Measurements from ENCODE around the gene PRKACA.
A peak's percentile ranks its signal among the peaks of the same experiment; 100 is the strongest.
"Not testable (repeated sequence)": the region's sequence is repeated elsewhere in the genome, so short reads cannot be mapped to it uniquely, and the experiment has no call there.

The PRKACA gene

DNA sequence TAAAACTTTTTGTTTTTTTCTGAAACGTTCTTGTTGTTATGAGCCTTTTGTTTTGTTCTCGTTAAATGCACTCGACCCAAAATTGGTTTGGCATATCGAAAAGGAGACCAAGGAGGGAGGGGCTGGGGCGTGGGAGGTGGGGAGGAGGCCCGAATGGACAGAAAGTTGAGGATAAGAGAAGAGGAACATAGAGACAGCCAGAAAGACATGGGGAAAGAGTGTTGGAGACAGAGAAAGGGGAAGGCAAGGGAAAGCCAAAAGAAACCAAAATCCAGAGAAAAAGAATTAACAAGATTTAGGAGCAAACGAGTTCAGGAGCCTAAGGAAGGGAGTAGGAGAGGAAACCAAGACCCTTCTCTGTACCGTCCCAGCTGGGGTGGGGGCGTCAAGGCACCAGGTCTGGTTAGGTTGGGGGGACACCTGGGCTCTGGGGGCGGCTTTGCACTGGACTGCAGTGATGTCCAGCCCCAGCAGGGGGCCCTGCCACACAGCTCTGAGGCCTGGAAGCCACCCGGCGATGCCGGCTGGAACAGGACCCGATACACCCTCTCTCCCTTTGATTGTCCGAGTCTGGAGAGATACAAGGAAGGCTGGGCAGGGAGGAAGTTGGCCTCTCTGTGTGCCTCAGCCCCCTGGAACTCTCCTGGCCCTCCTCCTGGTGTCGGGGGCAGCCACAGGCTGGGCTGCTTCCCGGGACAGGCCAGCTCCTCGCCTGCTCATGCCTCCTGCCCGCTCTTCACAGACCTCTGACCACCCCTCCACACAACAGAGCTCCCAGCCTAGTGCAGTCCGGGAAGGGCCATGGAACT, 30.4 kb upstream of the PRKACA start:
- DNase-seq = peak; percentile 85

DNA sequence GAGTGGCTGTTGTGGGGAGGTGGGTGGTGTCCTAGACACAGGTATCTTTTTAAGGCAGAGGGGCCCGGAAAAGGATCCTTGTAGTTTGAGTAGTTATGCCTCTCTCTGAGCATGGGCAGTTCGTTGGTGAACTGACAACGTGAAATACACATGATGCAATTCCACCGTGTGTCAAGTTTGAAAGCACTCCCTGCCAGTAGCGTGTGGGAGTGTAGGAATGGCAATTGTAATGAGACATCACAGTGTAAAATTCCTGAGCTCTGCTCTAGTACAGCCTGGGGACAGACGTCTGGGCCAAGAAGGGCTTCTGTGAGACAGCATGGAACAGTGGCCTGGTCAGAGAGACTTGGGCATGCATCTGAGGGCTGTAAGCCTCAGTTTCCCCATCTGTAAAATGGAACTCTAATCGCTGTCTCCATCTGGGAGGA, 29.2 kb upstream of the PRKACA start:
- no peak for DNase-seq

DNA sequence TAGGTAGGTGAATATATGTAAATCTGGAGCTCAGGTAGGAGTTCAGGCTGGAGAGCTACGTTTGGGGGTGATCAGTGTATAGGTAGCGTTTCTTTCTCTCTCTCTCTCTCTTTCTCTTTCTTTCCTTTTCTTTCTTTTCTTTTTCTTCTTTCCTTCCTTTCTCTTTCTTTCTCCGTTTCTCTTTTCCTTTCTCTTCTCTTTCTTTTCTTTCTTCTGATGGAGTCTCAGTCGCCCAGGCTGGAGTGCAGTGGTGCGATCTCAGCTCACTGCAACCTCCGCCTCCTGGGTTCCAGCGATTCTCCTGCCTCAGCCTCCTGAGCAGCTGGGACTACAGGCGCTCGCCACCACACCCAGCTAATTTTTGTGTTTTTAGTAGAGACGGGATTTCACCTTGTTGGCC, 28.6 kb upstream of the PRKACA start:
- not testable (repeated sequence) for DNase-seq

DNA sequence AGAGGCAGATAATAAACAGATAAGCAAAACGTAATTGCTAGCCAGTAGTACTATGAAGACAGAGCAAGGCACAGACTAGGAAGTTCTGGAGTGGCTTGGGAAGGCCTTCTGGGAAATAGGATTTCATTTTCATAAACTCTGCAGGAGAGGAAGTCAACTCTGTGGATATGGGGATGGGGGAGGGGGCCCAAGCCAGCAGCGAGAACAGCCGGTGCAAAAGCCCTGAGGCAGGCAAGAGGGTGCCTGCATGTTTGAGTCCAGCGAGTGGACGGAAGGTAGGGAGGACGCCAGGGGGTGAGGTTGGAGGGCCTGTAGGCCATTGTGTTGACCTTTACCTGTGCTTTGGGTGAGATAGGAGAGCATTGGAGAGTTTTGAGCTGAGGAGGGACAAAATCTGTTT, 27.8 kb upstream of the PRKACA start:
- DNase-seq = no peak

DNA sequence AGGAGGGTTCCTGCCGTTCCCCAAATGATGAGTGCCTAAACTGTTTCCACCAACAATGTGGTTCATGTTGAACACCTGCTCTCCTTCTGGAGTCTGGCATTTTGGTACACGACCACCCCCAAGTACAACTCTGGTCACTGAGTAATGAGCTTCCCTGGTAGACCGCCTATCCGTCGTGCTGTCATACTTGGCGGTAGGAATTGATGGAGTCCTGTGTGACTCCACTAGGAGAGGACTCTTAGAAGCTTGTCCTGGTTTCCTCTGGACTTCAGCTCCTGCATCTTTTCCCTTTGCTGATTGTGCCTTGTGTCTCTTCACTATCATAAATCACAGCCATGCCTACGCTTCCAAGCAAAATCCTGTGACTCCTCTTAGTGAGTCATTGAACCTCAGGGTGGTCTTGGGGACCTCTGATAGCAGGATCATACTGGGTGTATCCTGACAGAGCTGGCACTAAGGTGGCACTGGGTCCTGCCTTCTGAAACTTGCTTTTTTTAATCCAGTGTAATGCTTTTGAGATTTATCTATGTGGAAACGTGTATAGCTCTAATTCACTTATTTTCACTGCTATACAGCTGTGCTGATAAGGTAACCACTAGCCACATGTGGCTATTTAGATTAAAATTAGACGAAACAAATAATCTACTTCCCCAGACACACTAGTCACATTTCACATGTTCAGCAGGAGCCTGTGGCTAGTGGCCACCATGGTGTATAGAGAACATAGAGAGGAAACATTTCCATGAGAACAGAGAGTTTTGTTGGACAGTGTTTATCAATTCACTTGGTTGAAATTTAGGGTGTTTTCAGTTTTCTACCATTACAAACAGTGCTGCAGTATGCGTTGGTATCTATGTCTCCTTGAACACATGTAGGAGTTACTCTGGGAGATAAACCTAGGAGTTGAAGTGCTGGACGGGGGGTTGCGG, 25.0 kb upstream of the PRKACA start:
- DNase-seq = no peak

DNA sequence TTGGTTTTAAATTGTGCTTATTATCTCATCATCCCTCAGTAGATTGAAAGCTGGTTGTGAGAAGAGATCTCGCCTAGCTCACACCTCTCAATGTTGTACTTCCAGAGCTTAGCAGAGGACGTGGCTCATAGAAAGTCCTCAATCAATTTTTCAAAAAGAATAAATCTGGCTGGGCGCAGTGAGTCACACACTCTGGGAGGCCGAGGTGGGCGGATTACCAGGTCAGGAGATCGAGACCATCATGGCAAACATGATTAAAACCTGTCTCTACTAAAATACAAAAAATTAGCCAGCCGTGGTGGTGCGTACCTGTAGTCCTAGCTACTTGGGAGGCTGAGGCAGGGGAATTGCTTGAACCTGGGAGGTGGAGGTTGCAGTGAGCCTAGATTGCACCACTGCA, 23.5 kb upstream of the PRKACA start:
- DNase-seq = no peak

DNA sequence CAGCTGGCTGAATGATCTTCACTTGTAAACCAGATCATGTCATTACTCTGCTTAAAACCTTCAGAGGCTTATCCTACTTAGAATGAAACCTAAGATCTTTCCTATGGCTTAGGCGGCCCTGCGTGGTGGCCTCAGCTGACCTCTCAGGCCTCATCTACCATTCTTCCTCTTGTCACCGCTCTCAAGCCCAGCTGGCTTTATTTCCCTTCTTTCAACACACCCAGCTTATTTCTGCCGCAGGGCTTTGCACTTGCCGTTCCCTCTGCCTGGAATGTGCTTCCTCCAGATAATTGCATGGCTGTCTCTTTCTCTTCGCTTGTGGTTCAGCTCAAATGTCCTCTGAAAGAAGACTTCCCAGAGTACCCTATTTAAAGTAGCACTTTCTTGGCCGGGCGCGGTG, 22.4 kb upstream of the PRKACA start:
- DNase-seq = no peak

DNA sequence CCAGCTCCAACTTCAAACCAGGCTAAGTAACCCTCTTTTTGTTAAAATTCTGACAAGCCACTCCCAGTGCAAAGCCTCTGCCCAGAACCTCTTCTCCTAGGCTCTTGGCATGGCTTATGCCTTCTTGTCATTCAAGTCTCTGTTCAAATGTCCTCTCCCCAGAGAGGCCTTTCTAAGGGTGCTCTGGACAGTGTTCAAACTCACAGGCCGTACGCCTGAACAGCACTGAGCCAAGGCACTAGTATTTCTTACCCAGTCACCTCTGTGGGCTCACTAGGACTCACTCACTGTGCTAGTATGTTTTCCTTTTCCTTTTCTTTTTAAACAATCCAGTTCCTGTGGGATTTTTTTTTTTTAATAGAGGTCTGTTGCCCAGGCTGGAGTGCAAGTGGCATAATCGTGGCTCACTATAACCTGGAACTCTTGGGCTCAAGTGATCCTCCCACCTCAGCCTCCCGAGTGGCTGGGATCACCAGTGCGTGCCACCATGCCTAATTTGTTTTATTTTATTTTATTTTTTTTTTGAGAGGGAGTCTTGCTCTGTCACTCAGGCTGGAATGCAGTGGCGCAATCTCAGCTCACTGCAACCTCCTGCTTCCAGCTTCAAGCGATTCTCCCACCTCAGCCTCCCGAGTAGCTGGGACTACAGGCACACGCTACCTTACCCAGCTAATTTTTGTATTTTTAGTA, 21.2 kb upstream of the PRKACA start:
- DNase-seq = no peak

DNA sequence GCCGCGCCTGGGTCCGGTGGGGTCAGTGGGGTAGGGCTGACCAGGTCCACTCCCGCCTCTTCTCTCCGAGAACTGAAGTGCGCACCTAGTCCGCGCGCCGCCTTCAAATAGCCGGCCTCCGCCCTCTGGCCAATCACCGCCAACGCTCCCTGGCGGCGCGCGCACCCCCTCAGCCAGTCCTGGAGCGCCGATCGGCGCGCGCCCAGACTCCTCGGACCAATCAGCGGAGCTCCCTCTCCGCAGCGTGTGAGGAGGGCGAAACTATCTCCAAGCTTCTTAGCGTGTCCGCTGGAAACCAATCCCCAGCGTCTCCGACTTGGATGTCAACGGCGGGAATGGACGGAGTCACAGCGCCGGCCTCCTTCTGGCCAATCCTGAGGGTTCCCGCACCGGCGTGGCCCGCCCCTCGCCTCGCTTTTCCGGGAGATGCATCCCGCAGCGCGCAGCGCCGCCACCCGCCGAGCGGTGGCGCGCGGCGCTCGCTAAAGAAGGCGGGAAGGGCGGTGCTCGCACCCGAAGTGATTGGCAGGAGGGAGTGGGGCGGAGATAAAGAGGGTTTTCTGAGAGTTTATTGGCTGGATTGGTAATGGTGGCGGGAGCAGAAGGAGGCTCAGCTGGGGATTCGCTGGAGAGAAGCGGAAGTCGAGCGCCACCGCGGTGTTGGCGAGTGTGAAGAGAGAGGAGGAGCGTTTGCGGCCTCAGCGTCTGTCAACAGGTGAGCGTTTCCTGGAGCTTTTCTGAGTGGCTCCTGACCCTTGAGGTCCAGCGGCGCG, 19.1 kb upstream of the PRKACA start, which contains the start of gene ASF1B:
Gene ASF1B (minus strand): TSS at position 81 of the 773 bp plus-strand sequence. CDS start 133 bp downstream, outside the sequence.
- peak; percentile 100 for DNase-seq

DNA sequence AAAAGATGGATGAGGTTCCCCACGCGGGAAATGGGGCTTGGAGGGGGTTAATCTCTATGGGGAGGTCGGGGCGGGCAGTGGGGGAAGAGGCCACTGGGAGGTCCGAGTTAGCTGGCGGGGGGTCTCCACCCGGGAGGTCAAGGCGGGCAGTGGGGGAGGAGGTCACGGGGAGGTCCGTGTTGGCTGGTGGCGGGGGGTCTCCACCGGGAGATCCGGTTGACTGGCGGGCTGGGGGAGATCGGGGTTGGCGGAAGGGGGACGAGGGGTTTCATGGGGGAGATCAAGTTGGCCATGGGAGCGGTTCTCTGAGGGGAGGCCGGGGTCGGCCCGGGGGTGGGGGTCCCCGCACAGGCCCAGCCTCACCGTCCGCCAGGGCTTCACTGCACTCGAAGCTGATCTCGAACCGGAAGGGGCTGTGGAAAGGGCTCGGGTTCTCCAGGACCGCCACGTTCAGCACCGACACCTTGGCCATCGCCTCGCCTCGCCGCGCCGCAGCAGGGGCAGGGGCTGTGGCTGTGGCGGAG, 18.5 kb upstream of the PRKACA start:
- DNase-seq = no peak

DNA sequence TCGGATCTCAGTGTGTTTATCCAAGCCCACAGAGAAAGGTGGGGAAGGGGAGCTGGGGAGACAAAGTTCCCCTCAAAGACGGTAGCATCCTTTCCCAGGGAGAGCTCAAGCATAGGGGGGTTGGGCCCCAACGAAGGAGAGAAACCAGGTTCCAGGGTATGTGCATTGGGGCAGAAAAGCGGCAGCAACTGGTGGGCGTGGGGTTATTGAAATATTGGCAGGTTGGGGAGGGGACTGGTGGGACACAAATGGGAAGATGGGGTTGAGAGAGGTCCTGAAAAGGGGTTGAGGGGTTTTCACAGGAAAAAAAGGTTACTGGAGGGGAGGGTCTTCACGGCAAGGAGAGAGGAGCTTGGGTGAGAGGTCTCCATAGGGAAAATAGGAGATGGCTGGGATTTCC, 17.8 kb upstream of the PRKACA start:
- DNase-seq = no peak

DNA sequence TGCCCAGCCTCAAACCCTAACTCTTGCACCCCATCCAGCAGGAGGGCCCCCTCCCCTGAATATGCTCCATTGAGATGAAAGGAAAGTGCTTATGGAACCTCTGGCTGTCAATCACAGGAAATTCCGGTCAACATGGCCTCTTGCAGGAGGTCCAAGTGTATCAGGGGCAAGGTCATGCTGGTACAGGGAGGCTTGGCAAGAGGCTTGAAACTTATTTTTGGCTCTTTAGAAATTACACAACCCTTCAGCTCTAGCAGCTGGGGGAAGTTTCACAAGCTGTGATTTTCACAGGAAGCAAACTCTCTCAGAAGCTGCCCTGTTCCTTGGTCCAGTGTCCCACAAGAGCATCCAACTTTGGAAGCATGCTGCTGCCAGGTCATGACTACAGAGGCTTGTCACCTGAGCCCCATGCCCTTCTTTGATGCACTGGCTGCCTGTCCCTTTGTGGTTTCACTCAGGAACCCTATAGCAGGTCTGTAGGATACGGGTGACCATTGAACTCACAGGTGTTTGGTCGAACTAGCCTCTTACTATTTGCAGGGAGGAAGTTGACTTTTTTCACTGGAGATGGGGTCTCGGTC, 10.5 kb upstream of the PRKACA start:
- DNase-seq = no peak

DNA sequence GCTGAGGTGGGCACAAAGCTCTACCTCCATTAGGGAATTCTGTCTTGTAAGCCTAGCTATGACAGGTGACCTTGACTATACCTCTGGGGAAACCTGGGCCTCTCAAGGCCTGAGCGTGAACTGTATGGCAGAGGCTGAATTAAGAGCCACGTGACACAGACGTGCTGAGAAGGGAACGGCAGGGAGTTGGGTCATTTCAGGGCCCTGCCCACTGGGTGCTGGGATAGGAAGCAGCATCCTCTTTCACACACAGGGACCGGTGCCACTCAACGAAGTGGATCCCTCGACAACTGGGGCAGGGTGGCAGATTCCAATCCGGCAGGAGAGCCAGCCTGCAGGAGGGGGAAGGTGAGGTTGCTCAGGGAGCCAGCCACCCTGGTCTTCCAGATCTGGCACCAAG, 9.6 kb upstream of the PRKACA start:
- no peak for DNase-seq

DNA sequence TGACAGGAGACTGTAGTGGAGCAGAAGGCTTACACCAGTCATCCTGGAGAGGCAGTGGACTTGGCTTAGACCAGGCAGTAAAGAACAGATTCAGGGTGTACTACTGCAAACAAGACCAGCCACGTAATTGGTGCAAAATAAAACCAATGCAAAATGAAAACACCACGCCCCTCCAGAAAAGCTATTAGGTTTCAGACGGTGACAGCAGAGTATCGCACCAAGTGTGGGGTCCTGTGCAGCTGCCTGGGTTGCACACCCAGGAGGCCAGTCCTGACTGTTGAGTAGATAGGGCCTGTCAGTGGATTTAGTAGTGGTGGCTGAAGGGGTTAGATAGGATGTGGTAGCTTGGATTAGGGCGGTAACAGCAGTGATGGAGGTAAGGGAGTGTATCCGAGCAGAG, 5.4 kb upstream of the PRKACA start:
- no peak for DNase-seq

DNA sequence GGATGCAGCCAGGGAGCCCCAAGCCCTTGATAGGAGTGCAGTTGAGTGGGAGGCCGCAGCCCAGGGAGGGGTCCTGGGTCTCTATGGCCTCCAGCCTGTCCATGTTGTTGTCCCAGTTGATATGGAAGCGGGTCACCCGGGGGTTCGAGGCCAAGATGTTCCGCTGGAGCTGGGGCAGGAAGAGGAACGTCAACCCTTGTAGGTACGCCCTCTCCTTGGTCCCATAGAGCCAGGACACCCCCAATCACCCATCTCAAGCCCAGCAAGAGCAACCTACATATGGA, 2.9 kb upstream of the PRKACA start:
- no peak for DNase-seq

DNA sequence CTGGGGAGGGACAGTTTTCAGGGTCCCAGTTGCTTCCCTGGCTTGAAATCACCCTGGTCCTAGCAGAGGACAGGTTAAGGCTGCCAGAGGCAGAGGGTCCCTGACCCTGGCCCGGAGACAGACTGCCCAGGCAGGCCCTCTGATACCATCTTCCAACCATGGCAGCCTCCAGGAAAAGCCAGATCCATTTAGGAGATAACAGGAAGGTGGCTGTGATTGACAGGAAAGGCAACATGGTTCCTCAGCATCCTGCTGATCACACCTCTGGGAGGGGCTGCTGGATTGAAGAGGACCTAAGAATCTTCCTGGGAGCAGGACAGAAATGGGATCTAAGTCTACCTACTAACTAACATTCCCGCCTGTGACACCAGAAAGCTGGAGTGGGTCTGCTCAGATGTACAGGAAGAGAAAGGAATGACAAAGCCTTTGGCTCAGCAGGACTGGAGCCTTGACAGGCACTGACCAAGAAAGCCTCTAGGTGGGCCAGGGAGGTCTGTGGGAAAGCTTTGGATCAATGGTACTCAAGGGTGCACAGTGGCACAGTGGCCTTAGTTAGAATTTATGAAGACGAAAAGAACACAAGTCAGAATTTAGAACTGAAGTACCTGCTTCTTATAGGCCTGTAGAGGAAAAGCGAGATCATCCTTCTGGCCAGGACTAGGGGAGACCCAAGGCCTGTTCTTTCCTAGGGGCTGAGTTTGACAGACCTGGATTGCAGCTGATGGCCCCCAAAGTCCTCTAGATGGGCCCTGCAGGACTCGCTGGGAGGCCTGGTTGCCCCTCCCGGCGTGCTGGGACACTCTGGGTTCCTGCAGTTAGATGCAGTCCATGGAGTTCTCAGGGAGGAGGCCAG, 2.3 kb upstream of the PRKACA start:
- no peak for DNase-seq

DNA sequence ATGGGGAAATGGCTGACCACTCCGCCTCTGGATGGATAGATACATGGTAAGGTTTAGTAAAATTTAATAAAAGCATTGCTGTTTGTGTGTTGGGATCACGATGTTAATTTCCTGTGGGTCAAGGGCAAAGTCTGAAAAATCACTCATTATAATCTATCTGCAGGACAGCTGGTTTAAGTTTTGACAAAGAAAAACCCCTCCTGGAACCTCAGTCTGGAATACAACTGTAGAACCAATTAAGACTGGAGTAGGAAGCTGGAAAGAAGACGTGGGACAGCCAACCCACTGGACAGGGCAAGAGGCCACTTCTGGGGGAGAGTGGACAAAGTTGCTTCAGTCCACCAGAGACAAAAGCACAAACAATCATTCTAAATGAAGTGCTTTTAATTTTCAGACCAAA, 1.6 kb upstream of the PRKACA start:
- DNase-seq = no peak

DNA sequence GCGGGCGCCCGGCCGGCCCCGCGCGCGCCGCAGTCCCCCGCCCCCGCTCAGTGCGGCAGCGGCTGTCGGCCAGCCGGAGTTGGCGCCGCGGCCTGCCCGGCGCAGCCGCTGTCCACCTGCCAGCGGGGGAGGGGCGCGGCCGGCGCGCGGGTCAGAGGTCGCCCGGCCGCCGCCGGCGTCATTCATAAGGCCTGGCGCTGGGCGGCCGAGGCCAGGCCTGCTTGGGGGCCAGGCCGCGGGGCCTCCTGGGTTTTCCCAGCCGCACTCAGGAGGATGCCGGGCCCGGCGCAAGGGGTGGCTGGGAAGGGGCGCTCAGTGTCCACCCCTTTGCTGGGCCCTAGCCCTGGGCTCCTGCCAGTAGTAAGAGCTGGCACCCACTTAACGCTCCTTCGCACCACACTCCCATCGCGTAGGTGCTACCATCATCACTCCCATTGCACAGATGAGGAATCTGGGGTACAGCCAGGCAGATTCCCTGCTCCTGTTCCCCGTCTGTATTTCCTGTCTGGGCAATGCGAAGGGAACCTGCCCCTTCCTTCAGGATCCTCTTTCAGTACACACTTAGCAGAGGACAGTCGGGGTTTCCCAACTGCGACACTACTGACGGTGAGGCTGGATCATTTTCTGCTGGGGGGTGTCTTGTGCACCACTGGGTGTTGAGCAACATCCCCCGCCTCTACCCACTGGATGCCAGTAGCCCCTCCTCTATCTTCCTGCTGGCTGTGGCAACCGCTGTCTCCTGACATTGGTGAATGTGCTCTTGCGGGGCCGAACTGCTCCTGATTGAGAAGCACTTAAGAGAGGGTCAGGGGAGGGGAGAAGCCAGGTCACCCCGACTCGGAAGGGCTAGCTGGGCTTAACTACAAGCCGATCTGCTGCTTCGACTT, 846 bp upstream of the PRKACA start:
- DNase-seq = peak; percentile 77

DNA sequence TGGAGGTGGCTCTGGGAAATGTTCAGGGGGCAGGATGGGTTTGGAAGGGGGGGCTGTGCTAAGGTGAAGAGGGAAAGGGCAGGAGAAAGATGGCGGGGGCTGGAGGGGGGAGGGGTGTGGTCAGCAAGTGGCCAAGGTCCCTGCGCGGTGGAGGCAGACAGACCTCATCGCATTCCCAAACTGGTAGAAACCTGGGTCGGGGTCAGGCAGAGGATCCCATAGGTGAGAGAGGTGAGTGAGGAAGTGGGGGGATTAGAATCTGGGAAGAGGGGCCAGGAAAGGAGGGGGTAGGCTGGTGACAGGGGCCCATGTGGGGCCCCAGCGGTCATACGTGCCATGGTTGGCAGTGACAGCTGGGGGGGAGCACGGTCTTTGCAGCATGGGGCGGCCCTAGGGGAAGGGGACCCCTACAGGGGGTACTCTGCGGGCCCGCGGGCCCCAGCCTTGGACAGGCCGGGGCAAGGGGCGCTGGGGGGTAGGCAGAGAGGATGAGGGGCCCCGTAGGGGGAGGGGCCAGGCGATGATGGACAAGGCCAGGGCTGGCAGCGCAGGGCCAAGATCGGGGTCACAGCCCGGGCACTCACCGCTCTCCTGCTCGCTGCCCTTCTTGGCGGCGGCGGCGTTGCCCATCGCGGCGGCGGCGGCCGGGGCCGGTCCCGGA, 514 bp downstream of the PRKACA start:
- peak; percentile 59 for DNase-seq
